Germinal center (tissue), 1 donor: ENCODE results near the gene CHID1.

Source experiments
- DNase-seq: peaks from one replicate; pipeline ENCODE4 v3.0.0; 2012; ENCODE audit warnings: mixed read lengths, low spot score

The CHID1 gene

GRCh38 chr11:836274-836673 is 74.3 kb downstream of the CHID1 start:
- no peak for DNase-seq

DNA sequence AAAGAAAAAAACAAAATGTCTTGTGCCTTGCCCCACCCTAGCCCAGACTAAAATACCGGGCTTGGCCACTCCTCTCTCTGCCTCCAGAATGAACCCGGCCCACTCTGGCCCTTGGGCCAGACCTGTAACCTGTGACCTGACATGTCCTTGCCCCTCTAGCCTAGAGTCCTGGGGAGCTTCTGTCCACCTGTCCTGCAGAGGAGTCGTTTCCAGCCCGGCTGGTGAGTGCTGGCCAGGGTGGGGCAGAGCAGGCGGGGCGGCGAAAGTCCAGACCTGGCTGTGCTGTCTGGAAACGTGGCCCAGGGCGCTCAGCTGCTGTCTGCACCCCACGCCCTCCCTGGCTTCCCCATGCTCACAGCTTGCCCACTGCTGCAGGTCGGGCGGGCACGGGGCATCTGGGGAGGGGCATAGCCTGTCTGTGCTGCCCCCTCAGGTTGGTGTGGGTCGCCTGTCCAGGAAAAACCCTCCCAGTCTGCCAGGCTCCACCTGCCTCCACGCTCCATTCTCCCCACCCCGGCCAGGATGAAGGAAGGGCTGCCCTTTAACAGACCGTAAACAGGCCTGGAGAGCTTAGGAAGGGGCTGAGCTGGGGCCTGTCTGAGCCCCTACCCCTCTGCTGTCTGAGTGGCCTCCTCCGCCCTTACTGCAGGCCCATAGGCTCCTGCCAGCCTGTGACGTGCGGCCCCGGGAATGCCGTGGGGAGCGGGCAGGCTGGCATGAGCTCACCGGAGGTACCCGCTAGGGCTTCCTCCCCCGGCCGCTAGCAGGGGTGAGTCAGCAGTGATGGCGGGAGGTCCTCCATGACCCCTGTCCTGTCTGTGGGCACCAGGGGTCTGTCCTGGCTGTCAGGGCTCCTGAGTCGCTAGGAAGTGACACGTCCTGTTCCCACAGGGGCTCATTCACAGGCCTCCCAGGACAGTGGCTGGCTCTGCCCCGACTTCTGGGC is 76.0 kb downstream of the CHID1 start:
- no peak for DNase-seq

GRCh38 chr11:833849-834311 is 76.7 kb downstream of the CHID1 start:
- no peak for DNase-seq

DNA sequence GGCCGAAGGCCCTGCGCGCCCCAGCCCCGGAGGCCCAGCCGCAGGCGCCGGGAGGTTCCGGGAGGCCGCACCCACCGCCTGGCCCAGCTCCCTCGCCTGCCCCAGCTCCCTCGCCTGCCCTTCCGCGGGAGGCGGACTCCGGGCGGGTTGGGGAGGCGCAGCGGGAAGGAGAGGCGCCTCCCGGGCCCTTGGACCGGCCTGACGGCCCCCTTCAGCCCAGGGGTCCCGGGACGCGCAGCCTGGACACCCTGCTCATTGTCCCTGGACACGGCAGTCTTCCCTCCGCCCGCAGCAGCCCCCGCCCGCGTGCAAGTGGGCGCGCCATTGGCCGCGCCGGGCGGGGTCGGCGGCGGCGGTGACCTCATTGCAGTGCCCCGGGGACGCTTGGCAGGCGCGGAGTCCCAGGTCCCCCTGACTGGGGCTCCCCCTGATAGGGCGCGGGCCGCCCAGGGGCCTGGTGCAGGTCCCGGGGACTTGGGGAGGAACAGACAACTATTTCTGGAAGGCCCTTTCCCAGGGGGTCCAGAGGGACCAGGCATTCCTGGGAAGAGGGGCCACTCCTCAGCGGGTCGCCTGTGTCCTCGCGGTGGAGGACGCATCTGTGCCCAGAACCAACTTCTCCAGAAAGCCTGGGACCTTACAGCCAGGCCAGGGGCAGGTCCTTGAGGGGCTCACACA is 77.4 kb downstream of the CHID1 start:
- DNase-seq = no peak

DNA sequence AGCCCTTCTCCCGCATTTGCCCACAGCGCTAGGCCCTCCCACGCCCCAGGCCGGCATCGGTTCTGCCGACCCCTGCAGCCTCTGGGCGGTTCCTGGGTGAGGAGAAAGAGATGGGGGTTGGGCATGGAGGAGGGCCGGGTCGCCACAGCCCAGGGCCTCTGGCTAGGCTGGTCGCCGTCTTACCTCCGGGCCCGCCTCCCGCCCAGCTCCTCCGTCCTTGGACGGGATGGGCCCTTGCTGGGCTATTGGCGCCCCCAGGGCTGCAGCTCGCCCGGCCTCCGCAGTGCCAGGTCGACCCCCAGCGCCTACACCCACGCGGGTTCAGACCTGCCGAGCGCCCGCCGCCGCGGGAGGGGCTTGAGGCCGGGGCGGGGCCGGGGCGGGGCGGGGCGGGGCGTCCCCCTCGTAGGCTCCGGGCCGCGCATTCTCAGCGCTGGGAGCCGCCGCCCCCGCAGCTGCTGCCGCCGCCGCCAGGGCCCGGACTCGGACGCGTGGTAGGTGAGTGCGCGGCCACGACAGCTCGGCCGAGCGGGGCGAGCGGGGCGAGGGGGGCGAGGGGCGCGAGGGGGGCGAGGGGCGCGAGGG is 78.0 kb downstream of the CHID1 start, which contains the start of gene CD151:
CD151 (plus strand) TSS at position 424 of the 585 bp plus-strand sequence. CDS start 3,118 bp downstream, outside the sequence.
- peak; percentile 73 for DNase-seq

- no peak for DNase-seq
These were observed 78.6 kb downstream of the CHID1 start for GRCh38 chr11:831961-832528.

- DNase-seq = no peak
These were observed 79.3 kb downstream of the CHID1 start for GRCh38 chr11:831118-831864.

- DNase-seq = peak; percentile 85
These were observed 80.1 kb downstream of the CHID1 start for GRCh38 chr11:830295-831117.

GRCh38 chr11:829847-830294 is 80.7 kb downstream of the CHID1 start:
- no peak for DNase-seq

DNA sequence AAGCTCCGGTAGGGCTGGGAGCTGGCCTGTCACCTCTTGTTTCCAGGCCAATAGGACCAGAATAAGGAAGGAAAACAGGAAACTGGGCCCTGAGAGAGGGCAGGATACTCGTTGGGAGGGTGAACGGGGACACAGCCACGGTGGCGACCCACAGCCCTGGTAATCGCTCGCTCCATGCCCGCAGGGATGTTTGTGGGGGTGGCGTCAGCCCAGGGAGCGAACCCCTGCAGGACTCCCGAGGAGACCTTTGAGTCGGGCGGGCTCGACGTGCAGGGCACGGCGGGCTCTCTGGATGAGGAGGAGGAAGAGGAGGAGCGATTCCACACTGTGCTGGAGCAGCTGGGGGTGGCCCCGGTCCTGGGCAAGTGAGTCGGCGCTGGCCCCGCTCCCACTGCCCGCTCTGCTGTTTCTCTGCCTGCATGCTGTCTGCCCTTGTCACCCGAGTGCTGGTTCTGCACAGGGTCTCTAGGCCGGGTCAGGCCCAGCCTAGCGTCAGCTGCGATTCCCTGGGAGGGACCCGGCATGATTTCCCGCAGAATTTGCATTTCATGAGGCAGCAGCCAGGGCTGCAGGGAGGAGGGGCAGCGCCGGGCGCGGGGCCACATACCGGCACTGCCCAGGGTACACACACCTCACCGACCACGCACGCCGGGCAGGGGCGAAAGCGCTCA is 81.3 kb downstream of the CHID1 start:
- no peak for DNase-seq

DNA sequence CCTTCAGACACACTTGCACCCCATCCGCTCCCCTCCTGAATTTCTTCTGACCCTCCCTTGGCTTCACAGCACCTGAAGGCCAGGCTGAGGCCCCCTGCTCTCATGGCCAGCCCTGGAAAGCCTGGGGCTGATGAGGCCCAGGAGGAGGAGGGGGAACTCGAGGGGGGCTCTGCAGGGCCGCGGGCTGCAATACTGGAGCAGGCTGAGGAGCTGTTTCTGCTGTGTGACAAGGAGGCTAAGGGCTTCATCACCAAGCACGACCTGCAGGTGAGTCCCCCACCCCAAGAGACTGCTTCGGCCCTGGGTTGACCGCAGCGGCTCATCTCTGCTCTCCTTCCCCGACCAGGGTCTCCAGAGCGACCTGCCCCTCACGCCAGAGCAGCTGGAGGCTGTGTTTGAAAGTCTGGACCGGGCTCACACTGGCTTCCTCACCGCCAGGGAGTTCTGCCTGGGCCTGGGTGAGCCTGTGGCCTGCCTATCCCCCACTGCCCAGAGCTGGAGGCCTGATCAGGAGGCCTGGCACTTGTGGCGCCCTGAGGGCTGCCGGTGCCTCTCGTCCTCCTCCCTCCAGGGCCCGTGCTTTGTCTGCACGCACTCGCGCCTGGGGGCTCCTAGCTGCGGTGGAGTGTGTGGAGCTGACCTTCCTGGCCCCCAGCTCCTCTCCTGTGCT is 82.0 kb downstream of the CHID1 start:
- no peak for DNase-seq

DNA sequence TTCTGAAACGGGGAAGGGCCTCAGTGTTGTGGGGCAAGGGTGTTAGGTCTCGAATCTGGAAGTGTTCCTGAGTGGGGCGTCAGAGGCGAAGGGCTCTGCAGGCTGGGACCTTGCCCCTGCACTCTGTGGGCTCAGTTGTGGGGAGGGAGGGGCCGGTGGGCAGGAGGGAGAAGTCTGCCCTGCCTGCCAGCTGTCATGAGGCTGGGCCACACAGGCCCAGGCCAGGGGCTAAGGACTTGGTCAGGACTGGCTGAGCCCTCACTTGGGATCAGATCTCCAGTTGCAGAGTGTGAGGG is 82.8 kb downstream of the CHID1 start, which contains the start of gene CRACR2B:
CRACR2B (plus strand) TSS at position 23 of the 296 bp plus-strand sequence. CDS start 689 bp downstream, outside the sequence.
- DNase-seq = no peak

DNA sequence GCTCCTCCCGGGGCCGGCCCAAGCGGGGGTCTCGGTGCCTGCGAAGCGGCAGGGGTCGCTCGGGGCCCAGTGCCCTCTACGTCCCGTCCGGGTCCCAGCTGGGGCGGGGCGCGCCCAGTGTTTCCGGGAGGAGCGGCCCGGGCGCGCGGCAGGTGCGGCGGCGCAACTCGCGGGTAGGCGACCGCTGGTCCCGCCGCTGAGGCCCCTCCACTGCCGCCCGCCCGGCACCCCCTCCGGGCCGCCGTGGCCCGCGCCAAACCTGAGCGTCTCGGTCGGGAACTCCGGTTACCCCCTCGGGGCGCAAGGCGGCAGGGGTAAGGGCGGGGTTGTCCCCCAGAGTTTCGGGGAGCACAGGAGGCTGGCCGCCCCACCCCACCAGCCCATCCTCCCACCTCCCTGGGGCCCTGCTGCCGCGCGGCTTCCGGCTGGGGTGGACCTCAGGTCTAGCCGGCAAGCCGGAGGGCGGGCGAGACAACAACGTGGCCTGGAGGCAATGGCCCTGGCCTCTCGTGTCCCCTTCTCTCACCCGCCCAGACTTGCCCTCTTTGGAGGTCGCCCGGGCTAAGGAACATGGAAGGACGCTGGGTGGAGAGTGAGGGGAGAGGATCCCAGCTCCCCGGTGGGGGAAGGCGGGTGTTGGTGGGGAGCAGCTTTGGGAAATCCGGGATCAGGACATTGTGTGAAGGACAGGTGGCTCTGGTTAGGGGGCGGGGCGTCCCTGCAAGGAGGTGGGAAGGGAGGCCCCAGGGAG is 83.3 kb downstream of the CHID1 start:
- DNase-seq = no peak

DNA sequence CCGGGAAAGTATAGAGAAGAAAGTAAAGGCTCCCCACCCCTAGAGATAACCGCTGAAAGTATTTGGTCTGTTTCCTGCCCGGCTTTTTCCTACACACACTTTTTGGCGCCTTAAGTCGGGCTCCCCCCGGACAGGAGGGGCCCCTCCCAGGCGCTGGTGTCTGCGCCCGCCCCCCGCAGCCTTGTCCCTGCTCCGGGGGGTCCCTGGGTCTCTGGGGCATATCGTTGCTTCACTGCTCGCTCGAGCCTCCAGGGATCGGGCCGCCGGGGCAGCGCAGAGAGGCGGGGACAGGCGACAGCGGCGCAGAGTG is 83.8 kb downstream of the CHID1 start:
- no peak for DNase-seq

GRCh38 chr11:826227-826621 is 84.4 kb downstream of the CHID1 start:
- no peak for DNase-seq

- no peak for DNase-seq
These were observed 85.0 kb downstream of the CHID1 start for GRCh38 chr11:825366-826226.

DNA sequence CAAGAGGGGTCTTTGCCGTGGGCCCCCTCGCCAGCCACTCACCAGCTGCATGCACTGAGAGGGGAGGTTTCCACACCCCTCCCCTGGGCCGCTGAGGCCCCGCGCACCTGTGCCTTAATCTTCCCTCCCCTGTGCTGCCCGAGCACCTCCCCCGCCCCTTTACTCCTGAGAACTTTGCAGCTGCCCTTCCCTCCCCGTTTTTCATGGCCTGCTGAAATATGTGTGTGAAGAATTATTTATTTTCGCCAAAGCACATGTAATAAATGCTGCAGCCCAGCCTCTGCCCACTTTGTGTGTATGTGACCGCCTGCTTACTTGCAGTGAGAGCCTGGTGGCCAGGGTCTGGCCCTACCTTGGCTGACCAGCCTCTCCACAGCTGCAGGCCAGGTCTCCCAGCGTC is 85.7 kb downstream of the CHID1 start:
- no peak for DNase-seq

GRCh38 chr11:824292-824880 is 86.2 kb downstream of the CHID1 start:
- DNase-seq = no peak
